GM21381 (cell line): Measurements from ENCODE around the gene OR56A3.
"Not testable (repeated sequence)": the region's sequence is repeated elsewhere in the genome, so short reads cannot be mapped to it uniquely, and the experiment has no call there.

Experiments used
- ATAC-seq: cut with Tn5 transposase; IDR thresholded peaks from one replicate; pipeline ENCODE4 v1.9.1; 2021; ENCODE audit warnings: mild to moderate bottlenecking, moderate library complexity; ENCODE audit not compliant: unreplicated experiment

Gene OR56A3, protein sequence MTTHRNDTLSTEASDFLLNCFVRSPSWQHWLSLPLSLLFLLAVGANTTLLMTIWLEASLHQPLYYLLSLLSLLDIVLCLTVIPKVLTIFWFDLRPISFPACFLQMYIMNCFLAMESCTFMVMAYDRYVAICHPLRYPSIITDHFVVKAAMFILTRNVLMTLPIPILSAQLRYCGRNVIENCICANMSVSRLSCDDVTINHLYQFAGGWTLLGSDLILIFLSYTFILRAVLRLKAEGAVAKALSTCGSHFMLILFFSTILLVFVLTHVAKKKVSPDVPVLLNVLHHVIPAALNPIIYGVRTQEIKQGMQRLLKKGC

DNA sequence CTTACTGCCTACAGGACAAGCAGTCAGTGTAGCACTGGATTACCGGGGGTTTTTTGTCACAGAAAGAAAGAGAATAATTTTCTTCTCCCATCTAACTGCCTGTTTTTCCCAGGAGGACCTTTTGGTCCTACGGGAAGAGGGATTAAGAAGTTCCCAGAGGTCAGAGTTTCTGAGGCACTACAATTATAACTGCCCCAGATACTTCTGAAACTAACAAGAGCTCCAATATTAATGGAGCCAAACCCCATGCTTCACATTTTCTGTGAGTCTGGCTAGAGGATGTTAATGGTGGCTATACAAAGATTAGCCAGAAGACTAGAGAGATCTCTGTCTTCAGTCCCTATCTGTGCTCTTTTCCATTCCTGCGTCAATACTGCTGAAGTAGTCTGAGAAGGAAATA, at the start of gene OR56A3:
Gene OR56A3 (plus strand): TSS at position 301 of the 400 bp plus-strand sequence. CDS start 5,096 bp downstream, outside the sequence.
- no peak for ATAC-seq

DNA sequence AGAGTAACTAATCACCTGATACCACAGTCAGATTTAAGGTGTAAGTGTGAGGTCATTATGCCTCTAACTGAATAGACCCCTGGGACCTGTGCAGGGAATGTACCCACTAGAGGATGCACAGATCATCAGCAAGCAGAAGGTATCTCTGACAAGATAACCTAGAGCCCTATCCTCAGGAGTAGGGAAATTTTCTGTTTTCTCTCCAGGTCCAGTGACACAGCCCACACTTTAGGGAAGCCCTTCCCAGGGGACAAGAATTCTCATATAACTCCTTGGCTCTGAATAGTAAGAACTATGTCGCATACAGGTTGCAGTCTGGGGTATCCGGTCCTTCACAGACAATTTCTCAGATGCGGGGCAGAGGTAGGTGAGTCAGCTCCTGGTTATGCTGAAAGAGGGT, 49.1 kb upstream of the OR56A3 start, which contains the start of gene OR52E5:
Gene OR52E5 (plus strand): TSS at position 301 of the 400 bp plus-strand sequence. CDS start 7,569 bp downstream, outside the sequence.
- no peak for ATAC-seq

DNA sequence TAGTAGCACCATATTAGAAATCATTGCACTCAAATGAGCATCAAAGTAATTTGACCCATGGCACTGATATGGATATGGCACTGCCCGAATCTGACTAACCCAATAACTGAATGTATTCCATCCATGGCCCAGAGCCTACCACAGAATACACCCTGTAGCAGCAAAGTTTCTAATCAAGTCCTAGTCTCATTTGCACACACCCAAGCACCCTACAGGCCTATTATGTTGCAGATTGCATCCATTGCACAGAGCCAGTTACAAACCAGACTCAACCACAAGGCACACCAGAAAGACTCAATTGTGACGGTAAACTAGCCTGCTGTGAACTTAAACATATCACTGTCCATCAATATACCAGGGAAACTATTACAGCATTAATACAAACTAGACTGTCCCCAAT, 42.5 kb upstream of the OR56A3 start:
- ATAC-seq = no peak

DNA sequence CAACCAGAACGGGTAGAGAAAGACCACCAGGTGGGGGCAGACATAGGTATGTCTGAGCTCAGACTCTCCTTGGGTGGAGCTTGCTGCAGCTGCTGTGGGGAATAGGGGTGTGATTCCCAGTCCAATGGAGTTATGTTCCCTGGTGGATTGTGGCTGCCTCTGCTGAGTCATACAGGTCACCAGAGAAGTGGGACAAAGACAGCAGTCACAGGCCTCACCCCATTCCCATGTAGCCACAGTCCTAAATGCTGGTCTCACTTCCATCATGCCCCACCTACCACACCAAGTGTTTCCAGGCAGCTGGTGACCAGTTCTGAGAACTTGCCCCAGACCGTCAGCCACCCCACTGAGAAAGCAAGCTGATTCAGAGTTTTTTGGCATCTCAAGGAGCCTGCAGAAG, 31.5 kb upstream of the OR56A3 start:
- ATAC-seq = no peak

DNA sequence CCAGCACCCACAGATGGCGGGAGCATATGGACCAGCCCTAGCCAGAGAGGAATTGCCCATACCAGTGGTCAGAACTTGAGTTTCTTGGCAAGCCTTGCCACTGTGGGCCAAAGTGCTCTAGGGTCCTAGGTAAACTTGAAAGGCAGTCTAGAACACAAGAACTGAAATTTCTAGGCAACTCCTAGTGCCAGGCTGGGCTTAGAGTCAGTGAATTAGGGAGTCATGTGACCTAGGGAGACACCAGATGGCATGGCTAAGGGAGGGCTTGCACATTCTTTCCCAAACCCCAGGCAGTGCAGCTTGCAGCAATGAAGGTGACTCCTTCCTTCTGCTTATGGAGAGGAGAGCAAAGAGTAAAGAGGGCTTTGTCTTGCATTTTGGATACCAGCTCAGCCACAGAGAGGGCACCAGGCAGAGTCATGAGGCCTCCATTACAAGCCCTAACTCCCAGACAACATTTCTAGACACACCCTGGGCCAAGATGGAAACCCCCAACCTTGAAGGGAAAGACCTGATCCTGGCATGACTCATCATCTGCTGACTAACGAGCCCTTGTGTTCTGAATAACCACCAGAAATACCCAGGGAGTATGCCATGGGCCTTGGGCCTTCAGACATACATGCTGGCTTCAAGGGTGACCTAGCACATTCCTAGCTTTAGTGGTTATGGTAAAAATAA, 19.2 kb upstream of the OR56A3 start:
- ATAC-seq = peak; percentile 62

DNA sequence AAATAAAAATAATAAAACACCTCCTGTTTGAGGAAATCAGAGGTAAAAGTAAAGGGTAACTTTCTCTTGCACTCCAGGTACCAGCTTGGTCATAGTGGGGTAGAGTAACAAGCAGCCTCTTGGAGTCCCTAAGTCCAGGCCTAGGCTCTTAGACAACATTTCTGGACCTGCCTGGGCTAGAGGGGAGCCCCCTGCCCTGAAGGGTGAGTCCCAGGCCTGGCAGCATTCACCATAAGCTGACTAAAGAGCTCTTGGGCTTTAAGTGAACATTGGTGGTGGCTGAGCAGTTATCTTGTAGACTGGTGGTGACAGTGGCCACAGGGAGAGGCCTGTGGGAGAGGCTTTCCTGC, 18.6 kb upstream of the OR56A3 start:
- ATAC-seq = peak; percentile 52

DNA sequence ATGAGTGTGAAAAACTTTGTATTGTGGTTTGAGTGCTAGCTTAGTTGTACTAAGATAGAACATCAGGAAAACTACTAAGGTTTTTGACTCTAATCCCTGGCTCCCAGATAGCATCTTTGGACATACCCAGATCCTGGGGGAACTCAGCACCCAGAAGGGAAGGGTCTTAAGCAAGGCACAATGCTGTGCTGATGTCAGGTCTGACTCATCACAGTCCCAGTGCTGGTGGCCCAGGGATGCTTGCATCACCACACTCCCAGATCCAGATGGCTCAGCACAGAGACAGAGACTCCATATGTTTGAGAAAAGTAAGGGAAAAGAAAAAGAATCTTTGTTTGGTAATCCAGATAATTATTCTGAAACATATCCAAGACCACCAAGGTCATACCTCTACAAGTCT, 18.3 kb upstream of the OR56A3 start:
- peak; percentile 22 for ATAC-seq

DNA sequence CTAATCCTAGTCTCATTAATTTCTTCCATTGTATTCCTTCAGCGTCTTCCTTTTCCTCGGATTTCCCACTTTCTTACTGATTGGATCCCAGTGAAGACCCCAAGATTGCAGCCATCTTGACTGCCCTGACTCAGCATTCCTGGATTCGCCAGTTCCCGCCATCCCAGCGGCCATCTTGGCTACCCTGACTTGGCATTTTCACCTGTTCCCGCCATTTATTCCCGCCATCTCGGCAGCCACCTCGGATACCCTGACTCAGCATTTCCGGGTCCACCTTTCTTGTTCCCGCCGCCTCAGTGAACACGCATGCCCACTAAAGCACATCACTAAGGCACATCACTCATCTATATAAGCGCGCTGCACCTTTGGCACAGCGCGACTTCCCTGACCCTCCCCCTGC, 13.8 kb upstream of the OR56A3 start:
- no peak for ATAC-seq

DNA sequence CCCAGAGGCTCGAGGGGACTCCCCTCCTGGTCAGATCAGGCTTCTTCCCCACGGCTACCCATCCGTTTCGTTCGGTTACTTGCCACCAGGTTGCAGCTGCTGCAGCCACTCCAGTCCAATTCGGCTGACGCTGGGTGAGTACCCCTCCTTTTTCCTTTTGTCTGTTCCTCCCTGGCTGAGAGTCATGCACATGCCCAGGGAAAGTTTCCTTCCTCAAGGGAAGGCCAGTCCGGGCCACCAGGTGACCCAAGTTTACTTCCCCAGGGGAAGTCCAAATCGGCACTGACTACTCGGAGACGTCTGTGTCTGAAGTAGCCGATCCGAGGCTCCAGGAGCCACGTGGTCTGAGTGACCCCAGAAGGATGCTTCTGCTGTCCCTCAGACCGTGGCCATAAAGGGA, 13.2 kb upstream of the OR56A3 start:
- no peak for ATAC-seq

DNA sequence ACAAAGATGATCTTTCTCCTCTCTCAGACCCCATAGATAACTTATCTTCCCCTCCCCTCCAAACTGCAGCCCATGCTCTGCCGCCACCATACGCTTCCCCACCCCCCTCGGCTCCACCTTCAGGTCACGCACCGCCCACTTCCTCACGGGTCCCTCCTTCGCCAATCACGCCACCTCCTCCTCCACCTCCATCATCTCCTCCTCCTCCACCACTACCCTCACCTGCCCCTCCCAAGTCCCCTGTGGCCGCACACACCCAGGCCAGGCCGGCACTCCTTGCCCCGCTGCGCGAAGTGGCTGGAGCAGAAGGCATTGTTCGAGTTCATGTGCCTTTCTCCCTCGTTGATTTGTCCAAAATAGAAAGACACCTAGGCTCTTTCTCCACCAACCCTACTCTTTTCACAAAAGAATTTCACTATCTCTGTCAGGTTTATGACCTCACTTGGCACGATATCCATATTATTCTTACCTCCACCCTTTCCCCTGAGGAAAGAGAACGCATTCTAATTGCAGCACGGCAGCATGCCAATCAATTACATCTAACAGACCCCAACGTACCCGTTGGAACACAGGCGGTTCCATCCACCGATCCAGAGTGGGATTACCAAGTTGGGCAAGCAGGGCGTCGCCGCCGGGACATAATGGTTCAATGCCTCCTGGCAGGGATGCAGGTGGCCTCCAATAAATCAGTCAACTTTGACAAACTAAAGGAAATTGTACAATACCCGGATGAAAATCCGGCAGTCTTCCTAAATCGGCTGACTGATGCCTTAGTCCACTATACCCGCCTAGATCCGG, 12.3 kb upstream of the OR56A3 start:
- no peak for ATAC-seq

DNA sequence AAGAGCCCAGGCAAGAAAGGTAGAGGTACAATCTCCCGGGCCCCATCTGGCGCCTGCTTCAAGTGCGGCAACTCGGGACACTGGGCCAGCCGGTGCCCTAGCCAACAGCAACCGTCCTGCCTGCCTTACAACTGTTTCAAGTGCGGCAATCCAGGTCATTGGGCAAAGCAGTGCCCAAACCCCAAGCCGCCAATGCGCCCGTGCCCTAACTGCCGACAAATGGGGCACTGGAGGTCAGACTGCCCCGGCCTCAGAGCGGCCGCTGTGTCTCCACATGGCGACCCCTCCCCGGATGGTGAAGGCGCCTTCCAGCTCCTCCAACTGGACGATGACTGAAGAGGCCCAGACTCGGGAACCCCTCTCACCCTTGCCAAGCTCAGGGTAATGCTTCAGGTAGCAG, 11.4 kb upstream of the OR56A3 start:
- ATAC-seq = no peak

DNA sequence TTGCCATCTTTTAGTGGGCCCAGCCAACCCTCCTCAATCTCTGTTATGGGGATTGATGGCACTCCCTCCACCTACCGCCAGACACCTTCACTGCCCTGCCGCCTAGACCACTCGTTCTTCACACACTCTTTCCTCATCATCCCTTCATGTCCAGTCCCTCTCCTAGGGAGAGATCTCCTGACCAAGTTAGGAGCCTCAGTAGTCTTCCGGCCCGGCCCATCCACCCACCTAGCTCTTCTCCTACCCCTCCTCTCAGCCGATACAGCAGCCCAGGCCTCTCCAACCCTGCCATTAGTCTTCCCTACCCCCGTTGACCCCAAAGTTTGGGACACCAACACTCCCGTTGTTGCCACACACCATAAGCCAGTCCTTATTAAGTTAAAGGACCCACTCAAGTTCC, 11.0 kb upstream of the OR56A3 start:
- ATAC-seq = no peak

DNA sequence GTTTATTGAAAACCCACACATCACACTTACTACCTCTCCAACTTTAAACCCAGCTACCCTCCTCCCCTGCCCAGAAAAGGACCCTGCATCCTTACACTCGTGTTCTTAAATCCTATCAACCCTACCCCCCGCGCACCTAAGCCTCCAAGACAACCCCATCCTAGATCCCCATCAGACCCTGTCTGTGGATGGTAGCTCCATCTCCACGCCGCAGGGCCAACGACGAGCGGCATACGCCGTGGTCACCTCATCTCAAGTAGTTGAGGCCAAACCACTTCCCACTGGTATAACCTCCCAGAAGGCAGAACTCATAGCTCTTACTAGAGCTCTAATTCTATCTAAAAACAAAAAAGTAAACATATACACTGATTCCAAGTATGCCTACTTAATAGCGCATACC, 9.4 kb upstream of the OR56A3 start:
- ATAC-seq = no peak

DNA sequence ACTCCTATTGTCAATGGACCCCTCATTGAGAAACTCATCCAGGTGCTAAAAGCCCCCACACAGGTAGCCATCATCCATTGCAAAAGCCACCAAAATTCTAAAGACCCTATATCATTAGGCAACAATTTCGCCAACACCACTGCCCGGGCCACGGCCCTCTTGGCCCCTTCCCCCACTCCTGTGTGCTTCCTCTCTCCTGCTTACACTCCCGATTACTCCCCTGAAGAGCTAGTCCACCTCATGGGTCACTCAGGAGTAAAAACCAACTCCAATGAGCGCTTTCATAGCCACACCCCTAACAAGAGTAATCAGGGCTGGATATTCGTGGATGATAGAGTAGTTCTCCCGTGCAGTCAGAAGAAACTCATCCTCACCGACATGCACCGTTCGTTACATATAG, 8.9 kb upstream of the OR56A3 start:
- ATAC-seq = no peak

DNA sequence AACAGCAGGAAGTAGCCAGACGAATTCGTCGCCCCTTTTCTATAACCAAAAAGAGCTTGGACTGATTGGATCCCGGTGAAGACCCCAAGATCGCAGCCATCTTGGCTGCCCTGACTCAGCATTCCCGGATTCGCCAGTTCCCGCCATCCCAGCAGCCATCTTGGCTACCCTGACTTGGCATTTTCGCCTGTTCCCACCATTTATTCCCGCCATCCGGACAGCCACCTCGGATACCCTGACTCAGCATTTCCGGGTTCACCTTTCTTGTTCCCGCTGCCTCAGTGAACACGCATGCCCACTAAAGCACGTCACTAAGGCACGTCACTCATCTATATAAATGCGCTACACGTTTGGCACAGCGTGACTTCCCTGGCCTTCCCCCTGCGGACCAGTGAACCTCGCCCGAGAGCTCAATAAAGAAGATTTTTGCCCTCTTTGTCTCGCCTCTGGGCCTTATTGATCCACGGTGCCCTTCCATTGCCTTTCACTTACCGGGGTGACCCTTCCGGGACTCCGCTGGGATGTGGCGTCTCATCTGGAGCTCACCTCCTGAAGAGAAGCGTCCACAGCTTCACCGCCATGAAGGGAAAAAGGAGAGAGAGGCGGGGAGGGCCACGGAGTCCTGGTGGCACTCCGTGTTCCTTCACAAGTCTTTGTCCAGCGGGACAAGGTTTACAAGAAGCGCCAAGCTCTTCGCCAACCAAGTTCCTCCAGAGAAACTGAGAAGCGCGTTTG, 4.0 kb upstream of the OR56A3 start:
- no peak for ATAC-seq

DNA sequence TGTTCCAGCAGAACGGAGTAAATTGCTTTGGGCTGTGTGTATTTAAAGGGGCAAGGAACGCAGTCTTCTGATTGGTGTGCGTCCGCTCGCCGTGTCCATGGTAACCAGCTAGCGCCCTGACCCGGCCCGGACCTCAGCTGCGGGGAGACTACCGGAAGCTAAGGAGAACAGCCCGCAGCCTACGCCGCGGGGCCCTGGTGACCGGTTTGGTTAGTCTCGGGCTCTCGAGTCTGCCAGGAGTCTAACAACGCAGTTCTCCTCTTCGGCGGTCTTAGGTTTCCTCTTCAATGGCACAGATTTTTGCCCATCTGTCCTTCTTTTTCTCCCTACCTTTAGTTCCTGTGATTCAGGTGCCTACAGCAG, 3.5 kb upstream of the OR56A3 start:
- ATAC-seq = no peak

DNA sequence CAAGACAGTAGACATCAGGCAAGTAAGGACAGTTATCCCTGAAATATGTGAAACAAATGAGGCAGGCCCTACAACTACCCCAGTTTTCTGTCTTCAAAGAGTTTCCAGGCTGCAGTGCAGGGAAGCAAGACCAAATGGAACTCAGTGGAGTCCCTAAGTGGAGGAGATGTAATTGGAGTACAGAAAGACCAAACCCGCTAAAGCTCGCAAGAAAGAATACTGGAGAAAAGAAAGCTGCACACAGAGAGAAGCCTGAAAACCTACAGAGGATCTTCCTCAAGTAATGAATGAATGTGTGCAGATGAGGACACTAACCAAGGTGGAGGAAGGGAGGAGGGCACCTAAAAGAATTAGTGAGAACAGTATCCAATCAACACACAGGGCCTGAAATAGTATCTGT, 1.3 kb upstream of the OR56A3 start:
- ATAC-seq = no peak

DNA sequence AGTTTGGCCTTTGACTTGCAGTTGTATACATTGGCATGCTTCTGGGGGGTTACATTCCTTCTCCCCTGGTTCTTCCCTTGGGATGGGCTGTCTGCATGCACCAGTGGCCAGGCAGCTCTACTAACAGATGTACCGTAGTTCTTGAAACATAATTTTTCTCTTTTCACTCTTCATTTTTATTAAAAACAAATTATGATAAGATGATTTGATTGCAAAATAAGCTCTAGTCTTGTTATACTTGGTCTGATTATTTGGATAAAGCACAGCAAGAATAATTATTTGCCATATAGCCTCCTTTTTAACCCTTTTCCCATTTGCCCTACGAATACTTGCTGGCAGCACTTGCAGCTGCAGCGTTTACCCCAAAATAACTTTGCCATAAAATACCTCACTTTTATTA, 13.5 kb downstream of the OR56A3 start:
- no peak for ATAC-seq

DNA sequence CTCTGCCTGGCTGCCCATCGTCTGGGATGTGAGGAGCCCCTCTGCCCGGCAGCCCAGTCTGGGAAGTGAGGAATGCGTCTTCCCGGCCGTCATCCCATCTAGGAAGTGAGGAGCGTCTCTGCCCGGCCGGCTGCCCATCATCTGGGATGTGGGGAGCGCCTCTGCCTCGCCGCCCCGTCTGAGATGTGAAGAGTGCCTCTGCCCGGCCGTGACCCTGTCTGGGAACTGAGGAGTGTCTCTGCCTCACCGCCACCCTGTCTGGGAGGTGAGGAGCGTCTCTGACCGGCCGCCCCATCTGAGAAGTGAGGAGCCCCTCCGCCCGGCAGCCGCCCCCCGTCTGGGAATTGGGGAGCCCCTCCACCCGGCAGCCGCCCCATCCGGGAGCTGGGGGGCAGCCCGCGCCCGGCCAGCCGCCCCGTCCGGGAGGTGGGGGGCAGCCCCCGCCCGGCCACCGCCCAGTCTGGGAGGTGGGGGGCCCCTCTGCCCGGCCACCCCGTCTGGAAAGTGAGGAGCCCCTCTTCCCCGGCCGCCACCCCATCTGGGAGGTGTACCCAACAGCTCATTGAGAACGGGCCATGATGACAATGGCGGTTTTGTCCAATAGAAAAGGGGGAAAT, 18.8 kb downstream of the OR56A3 start:
- ATAC-seq = not testable (repeated sequence)

DNA sequence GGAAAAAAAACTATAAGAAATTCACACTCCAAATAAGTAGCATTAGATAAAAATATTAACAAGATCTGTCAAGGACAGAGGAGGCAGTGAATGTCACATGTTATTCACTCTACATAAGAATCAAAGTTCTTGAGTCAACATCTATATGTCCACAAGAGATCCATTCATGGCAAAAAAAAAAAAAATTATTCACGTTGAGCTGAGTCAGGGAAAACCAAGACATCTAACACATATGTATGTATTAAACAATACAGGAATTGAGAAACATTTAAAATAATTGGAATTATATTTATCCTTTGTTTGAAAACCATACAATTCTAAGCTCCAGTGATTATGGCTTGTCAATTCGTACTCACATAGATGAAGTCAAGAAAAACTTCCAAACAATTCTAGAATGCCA, 24.9 kb downstream of the OR56A3 start:
- ATAC-seq = no peak

DNA sequence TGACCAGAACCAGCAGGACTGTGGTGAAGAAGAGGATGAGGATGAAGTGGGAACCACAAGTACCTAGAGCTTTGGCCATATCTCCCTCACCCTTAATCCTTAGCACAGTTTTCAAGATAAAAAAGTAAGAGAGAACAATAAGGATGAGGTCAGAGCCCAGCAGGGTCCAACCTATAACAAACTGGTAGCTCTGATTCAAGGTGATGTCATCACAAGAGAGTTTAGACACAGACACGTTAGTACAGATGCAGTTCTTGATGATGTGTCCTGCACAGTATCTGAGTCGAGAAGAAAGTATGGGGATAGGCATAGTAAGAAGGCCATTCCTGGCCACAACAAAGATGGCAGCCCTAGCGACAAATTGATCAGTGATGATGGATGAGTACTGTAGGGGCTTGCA, 25.7 kb downstream of the OR56A3 start:
- no peak for ATAC-seq
